Bladder microvascular endothelial cell (primary cell): ENCODE results near the gene NLRP9. TPM values are rescaled to one million over a fixed set of nuclear protein-coding genes. Genes with fewer than 3 reads are reported as not detected.

Source experiments
- total RNA-seq: library from RNA; depleted of rRNA; stranded (reverse); fragments of >200 nt; gene quantifications from 2 replicates; pipeline ENCODE4 v1.2.3, GENCODE V29; 2014

The NLRP9 gene
- not detected in 2 replicates for total RNA-seq

DNA sequence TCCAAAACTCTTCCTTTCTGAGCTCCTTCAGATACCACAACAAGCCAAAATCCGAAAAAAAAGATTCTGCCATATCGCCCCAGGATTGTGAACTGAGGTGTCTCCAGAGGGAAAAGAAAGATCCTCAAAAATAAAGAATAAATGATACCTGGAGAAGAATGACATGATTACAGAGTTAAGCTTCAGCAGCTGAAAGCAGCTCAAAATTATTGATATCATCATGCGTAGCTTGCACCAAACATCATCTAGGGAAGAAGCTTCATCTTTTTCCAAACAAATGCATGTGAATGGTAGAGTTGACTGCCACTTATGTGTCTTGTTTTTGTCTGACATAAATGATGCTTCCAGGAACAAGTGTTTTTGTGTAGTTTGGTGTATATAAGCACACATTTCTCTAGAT, at the start of gene NLRP9:
Gene NLRP9 (minus strand): TSS at position 101 of the 400 bp plus-strand sequence. CDS start 28 bp downstream, at position 73.

DNA sequence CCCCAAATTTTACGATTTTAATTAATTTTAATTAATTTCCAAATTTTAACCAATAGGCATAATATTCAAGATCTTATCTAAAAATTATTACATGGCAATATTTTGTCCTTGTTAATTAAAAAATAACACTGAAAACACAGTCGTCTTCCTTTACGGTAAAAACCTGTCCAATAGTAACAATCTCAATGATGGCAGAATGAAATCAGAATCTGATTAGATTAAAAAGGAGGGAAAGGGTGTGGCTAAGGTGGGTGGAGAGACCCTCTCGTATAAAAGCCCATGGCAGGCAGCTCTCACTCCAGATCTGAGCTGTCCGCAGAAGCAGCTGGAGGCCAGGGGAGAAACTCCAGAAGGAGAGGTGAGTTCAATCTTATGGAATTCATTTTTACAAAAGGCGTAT, 30.6 kb upstream of the NLRP9 start, which contains the start of gene RFPL4AL1:
Gene RFPL4AL1 (plus strand): TSS at position 301 of the 400 bp plus-strand sequence. CDS start 2,687 bp downstream, outside the sequence.

DNA sequence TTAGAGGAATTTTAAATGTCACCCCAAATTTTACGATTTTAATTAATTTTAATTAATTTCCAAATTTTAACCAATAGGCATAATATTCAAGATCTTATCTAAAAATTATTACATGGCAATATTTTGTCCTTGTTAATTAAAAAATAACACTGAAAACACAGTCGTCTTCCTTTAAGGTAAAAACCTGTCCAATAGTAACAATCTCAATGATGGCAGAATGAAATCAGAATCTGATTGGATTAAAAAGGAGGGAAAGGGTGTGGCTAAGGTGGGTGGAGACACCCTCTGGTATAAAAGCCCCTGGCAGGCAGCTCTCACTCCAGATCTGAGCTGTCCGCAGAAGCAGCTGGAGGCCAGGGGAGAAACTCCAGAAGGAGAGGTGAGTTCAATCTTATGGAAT, 20.6 kb upstream of the NLRP9 start, which contains the start of gene RFPL4A:
Gene RFPL4A (plus strand): TSS at position 301 of the 400 bp plus-strand sequence. CDS start 2,704 bp downstream, outside the sequence.

GRCh38 chr19:55674841-55675660, 63.2 kb downstream of the NLRP9 start, which contains the start of gene EPN1:
Gene EPN1, plus strand, starts transcription at chr19:55675226. Its CDS starts 3,402 bp downstream, at chr19:55678628.

Other genes starting within 250 kb of the NLRP9 start
- 0.16 and 0.31 TPM in 2 replicates for gene SSC5D, start 250.0 kb downstream of the NLRP9 start, total RNA-seq
- gene SBK2, start 201.3 kb downstream of the NLRP9 start, total RNA-seq, result not detected in 2 replicates
- 0.13 and 0.16 TPM in 2 replicates for gene SBK3, start 192.9 kb downstream of the NLRP9 start, total RNA-seq
- gene ZNF579, start 157.6 kb downstream of the NLRP9 start, total RNA-seq, result 2.1 and 3.0 TPM in 2 replicates
- gene FIZ1, start 138.9 kb downstream of the NLRP9 start, total RNA-seq, result 1.3 and 3.1 TPM in 2 replicates
- gene ZNF524, start 138.1 kb downstream of the NLRP9 start, total RNA-seq, result 9.5 and 10.5 TPM in 2 replicates
- gene ZNF865, start 132.8 kb downstream of the NLRP9 start, total RNA-seq, result 0.97 and 1.5 TPM in 2 replicates
- gene ZNF784, start 113.8 kb downstream of the NLRP9 start, total RNA-seq, result 3.9 and 4.7 TPM in 2 replicates
- 1.5 and 2.9 TPM in 2 replicates for gene ZNF580, start 97.4 kb downstream of the NLRP9 start, total RNA-seq
- gene ZNF581, start 94.8 kb downstream of the NLRP9 start, total RNA-seq, result 11.5 and 18.0 TPM in 2 replicates
- gene CCDC106, start 90.2 kb downstream of the NLRP9 start, total RNA-seq, result 5.3 and 11.0 TPM in 2 replicates
- gene U2AF2, start 83.4 kb downstream of the NLRP9 start, total RNA-seq, result 94.9 and 152 TPM in 2 replicates
- 22.2 and 199 TPM in 2 replicates for gene EPN1, start 63.2 kb downstream of the NLRP9 start, total RNA-seq
- gene RFPL4A, start 20.7 kb upstream of the NLRP9 start, total RNA-seq, result 0.16 and 2.3 TPM in 2 replicates
- 0.31 TPM in 1 of 2 replicates, not detected in the other for gene RFPL4AL1, start 30.7 kb upstream of the NLRP9 start, total RNA-seq
- gene NLRP11, start 93.6 kb upstream of the NLRP9 start, total RNA-seq, result 0.06 TPM in 1 of 2 replicates, not detected in the other
- gene NLRP4, start 98.1 kb upstream of the NLRP9 start, total RNA-seq, result not detected in 2 replicates
- not detected in 2 replicates for gene NLRP13, start 193.9 kb upstream of the NLRP9 start, total RNA-seq
- gene NLRP8, start 209.4 kb upstream of the NLRP9 start, total RNA-seq, result not detected in 2 replicates
- gene NLRP5, start 248.4 kb upstream of the NLRP9 start, total RNA-seq, result not detected in 2 replicates